EH (cell line): ENCODE results near the gene FRRS1.
A peak's percentile ranks its signal among the peaks of the same experiment; 100 is the strongest.
"Not testable (repeated sequence)": the region's sequence is repeated elsewhere in the genome, so short reads cannot be mapped to it uniquely, and the experiment has no call there.

Experiments used
- DNase-seq: peaks from one replicate; pipeline ENCODE4 v3.0.0-alpha.2; 2015; ENCODE audit warnings: low read depth

The FRRS1 gene

DNA sequence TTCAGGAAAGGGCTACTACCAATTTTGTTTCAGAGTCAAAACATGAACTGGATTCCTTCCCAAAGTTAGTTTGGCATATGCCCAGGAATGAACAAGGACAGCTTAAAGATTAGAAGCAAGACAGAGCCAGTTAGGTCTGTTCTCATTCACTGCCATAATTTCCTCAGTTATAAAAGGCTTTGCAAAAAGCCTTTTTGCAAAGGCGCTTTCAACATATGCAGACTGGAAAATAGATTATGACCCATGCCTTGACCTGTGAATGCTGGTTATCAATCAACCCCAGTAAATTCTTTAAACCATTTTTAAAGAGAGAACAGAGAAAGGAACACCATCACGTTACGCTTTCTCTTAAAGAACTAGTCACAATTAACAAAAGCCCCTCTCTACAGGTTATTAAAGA lies 1.7 kb upstream of the FRRS1 start:
- no peak for DNase-seq

DNA sequence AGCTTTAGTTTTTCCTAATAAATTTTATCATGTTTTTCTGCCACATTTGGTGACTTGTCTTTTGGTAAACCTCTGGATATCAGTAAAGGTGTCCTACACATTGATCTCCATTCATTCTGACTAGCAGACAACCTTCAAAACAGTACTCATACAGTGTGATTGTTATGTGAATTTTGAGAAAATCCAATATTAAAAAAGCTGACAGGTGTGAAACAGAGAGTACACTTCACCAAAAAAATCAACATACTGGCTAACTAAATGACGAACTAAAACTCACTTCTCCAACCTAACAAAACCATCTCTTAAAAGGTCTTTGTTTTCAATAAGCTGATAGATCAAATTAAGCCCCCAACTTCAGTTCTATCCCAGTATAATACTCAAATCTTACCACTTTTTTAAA lies 1.5 kb downstream of the FRRS1 start:
- DNase-seq, result no peak

DNA sequence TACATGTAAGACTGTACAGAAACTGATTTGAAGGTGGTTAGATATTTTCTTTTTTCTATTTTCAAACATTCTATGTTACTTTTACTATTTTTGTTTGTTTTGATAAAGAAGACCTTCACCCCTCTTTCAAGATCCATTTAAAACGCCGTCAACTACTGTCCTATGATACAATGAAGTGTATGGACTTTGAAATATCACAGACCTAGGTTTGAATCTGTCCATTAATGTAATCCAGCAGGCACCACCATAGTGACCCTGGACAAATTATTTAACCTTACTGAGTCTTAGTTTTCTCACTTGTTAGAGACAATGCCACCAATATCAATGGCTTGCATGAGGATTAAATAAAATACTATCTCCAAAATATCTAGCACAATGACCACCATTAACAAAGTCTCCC lies 2.0 kb downstream of the FRRS1 start:
- no peak for DNase-seq

DNA sequence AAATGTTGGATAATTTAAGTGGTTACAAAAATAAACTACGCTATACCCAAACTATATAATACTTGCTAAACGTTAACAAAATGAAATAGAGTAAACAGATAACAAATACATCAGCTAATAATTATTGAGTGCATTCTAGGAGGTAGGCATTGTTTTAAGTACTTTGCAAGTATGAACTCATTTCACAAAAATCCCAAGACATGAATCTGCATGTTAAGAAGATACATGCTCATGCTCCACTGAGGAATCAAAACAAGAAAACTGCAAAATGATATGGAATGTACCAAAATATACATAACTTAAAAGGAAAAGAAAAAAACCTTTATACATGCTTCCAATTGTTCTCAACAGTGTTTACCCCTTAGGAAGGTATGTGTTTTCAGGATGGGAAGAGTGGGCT lies 2.5 kb downstream of the FRRS1 start:
- peak; percentile 11 for DNase-seq

DNA sequence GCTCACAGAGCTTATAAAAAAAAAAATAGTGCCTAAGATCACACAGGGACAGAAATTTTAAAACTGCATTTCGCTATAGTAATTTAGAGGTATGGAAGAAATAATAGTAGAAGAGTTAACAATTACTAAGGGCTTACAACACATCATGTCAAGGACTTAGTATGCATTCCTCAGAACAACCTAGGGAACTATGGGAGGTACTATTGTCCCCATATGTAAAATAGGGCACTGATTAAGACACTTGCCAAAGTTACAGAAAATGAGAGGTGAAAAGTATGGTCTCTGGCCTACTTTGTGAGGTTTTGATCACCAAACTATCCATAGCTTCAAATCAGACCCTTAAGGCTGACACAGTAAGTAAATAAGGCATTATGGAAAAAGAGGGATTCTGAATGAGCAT lies 4.7 kb downstream of the FRRS1 start:
- DNase-seq, result no peak

DNA sequence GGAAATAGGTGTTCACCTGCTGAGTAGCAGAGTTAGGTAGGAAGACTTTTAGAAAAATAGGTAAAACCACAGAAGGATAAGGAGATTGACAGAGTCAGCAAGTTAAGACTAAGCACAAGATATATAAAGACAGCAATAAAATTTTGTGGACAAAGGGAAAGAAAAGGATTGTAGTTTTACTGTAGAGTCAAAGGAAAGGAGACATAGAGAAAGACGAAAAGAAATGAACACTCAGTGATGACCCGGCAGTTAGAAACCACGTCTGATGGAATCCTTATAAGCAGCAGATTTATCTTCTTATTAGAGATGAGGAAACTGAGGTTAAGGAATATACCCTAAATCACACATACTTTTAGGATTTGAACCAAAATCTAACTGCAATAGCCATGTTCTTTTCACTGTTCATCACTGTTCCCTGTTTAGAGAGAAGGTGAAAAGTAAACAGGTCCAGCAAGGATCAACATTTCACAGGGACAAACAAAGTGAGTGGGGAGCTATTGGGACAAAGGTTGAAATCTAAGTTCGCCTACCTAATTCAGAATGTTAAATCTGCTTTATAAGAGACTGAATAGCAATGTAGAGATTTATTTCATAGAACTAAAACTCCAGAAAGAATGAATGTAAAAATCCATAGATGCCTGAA lies 6.8 kb downstream of the FRRS1 start:
- DNase-seq, result no peak

DNA sequence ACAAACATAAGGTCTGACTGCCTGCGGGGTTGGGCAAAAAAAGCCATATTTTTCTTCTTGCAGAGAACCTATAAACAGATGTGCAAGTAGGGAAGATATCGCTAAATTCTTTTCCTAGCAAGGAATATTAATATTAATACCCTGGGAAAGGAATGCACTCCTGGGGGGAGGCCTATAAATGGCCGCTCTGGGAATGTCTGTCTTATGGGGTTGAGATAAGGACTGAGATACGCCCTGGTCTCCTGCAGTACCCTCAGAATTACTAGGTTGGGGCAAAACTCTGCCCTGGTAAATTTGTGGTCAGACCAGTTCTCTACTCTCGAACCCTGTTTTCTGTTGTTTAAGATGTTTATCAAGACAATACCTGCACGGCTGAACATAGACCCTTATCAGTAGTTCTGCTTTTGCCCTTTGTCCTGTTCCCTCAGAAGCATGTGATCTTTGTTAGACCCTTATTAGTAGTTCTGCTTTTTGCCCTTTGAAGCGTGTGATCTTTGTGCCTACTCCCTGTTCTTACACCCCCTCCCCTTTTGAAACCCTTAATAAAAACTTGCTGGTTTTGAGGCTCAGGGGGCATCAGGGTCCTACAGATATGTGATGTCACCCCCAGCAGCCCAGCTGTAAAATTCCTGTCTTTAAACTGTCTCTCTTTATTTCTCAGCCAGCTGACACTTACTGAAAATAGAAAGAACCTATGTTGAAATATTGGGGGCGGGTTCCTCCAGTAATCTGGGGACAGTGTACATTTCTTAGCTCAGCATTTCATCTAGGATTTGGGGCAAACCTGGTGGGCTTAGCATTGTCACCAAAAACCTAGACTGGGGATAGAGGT lies 7.5 kb downstream of the FRRS1 start:
- DNase-seq, result not testable (repeated sequence)

DNA sequence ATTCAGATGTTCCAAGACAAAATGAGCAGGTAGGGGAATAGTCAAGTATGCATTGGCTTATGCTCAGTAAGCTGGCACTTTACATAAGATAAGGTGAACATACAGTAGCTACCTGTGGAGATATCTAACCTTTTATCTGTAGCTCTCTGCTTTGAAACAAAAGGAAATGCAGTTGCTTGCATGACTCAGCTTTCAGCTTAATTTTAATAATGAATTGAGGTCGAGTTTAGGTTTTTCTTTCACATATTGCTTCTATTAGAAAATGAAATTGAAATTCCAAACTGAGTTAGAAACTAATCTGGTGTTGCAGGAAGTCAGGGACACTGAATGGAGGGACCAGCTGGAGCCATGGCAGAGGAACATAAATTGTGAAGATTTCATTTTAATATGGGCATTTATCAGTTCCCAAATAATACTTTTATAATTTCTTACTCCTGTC lies 8.3 kb downstream of the FRRS1 start:
- no peak for DNase-seq

DNA sequence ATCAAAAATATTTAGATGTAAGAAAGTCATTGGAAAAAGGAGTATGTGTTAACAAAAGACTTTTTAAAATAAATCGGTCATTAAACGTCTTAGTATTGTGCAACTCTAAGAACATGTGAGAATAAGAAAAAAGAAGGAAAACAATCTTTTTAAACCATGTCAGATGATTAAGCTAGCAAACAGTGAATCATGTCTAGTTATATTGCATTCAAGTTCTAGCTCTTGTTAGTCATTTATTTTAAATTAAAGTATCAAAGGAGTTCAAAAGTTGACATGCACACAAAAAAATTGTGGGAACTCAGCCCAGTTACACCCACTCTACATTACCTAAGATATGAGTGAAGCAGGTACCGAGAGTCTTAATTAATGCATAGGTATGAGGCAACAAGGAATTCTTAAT lies 9.8 kb downstream of the FRRS1 start:
- DNase-seq, result peak; percentile 47

DNA sequence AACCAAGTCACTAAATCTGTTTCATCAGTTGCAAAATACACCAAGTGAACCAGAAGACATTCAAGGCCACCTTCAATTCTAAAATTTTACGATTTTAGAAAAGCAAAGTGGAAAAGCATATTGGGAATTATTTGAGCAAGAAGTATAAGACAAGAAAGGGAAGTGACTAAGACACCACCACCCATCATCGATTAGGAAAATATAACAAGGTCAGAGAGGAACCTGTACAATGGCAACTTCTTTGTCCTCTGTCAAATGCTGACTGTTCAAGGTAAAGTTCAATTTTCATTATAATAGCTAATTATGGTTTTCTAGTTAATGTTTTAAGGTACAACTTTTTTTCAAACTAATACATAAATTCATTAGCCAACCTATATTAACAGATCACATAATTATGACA lies 10.8 kb downstream of the FRRS1 start:
- DNase-seq, result no peak

DNA sequence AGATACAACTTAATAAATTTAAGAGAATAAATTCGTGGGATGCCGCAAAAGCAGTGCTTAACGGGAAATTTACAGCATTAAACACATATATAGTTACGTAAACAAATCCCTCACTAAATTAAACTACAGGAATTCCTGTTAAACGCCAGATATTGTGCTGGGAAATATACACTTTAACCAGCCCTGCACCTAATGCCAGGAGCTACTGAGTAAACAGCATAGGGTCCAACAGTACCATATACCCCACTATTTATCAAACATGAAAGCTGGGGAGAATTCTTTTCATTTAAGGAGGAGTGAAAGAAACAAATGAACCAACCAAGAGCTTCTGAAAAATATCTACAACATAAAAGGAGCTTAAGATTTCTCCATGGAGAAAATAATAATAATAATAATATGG lies 11.7 kb downstream of the FRRS1 start:
- no peak for DNase-seq

DNA sequence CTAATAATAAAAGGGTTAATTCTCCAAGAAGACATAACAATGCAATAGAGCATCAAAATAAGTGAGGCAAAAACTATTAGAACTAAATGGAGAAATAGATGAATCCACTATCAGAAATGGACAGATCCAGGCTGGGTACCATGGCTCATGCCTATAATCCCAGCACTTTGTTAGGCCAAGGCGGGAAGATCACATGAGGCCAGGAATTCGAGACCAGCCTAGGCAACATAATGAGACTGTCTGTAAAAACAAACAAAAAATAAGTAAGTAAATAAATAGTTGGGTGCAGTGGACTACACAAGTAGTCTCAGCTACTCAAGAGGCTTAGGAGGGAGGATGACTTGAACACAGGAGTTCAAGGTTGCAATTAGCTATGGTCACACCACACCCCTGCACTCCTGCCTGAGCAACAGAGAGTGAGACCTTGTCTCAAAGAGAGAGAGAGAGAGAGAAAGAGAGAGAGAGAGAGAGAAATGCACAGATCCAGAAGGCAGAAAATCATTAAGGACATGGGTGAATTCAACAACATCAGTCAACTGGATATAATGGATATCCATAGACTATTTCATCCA lies 12.3 kb downstream of the FRRS1 start:
- DNase-seq, result no peak

DNA sequence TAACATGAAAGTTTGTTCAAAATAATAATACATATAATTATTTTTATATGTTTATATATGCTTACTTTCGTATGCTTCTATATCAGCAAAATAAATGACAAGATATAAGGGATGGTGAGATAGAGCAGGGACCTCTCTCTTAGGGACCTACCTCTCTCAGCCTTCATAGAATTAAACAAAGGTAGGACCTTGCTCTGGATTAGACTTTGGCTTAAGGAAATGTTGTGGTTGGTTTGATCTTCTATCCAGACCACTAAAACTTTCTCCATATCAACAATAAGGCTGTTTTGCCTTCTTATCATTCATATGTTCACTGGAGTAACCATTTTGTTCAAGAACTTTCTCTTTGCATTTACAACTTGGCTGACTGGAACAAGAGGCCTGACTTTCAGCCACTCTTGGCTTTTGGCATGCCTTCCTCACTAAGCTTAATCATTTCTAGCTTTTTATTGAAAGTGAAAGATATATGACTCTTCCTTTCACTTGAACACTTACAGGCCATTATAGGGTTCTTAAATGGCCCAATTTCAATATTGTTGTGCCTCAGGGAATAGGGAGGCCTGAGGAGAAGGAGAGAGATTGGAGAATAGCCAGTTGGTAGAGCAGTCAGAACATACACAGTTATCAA lies 14.4 kb downstream of the FRRS1 start:
- DNase-seq, result no peak

DNA sequence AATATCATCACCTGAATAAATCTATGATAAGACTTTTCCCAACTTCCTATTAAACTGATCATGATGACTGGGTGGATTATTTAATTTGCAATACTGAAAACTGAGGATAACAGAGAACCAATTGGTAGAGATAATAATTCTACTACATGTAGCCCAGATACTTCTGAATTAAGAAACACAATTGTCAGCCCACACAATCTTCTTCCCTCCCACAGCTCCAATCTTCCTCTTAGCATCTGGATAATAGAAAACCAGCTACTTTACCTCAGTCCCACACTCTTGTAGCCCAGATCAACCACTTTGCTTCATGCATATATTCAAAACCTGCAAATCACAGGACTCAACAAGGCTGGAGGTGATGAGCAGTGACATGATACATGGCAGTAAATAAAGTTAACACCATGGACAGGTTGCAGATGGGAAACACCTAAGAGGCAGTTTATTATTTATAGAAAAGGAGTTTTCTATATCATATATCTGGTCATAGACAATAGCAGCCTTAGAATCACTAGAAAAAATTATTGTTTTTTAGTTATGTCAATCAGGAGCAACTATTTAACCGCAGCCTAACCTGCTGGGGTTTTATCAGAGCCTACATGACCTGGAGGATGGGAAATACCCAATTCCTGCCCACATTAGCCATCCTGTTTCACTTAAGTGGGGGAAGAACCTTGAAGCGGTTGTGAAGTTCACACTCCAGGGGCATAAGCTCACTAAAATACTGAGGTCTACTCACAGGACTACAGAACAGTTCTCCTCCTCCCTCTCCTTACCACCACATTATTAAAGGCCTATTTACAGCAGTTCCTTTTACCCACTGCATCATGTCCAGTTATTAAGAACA lies 16.7 kb downstream of the FRRS1 start:
- no peak for DNase-seq

DNA sequence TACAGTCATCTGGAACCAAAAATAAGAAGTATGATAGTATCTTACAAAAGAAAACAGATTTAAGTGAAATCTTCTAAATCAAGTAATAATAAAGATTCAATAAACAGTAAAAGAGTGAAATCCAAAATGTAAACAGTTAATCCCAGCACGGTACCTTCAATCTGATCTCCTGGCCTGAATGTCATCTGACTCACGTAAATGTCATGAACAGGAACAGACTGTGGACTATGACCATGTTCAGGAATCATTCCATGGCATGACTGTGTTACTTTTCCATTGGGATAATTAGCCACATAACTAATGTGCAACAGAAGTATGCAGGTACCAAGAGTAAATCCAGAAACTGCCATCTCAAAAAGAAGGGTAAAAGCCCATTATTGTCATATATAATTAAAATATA lies 18.0 kb downstream of the FRRS1 start:
- peak; percentile 30 for DNase-seq

DNA sequence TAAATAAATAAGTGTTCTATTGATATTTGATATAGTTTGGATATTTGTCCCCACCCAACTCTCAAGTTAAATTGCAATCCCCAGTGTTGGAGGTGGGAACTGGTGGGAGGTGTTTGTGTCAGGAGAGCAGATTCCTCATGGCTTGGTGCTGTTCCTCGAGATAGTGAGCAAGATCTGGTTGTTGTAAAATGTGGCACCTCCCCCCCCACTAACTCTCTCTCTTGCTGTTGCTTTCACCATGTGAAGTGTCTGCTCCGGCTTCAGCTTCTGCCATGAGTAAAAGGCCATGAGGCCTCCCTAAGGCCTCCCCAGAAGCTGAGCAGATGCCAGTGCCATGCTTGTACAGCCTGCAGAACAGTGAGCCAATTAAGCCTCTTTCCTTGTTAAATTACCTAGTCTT lies 20.8 kb downstream of the FRRS1 start:
- DNase-seq, result no peak

DNA sequence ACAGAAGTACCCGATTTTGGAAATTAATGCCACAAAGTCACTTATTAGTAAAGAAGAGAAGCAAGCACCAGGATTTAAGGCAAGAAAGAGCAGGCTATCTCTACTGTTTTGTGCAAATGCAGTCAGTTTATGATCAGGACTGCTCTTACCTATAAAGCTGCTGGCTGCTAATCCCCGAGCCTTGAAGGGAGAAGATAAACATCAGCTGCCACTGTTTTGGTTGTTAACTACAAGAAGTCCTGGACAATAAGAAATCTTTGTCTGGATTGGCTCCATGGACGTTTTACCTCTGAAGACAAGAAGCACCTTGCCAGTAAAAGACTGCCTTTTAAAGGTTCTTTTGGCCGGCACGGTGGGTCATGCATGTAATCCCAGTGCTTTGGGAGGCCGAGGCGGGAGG lies 21.4 kb downstream of the FRRS1 start:
- no peak for DNase-seq

DNA sequence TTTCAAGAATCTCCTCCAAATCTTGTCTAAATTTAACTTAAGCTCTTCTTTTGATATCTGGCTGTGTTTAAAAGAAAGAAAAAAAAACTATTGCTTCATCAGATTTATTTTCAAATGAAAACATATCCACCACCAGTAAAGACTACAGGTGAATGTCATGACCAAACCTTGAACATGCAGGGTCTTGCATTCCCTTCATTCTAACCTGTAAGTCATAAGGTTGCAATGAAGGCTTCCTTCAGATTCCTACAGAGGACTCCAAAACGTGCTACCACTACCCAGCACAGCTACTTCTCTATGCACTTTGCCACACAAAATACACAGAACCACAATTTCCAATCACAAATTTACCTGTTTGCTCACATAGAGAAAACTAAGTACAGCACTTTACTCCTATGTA lies 26.3 kb downstream of the FRRS1 start:
- DNase-seq, result no peak

DNA sequence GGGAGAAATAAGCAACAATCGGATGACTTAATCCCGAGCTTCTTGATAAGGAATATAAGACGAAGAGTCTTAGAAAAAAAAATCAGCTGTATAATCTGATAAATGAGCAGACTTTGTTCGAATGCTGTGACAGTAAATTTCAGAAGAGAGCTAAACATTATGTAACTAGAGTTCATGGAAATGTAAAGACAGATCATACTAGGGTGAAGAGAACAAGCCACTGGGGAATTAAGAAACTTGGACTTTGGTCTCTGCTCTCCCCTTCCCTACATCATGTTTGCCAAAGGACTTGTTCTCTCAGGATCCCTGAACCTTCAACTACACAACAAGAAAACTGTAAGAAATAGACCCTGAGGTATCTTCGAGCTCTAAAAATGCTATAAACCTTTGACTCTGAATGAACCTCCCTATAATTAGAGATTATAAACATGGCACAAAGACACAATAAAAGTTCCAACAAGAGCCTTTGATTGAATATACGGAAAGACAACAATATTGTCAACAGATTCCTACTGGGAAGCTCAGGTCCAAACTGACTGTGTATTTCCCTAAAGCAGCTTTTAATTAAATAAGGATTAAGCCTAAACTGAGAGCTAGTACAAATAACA lies 27.5 kb downstream of the FRRS1 start:
- no peak for DNase-seq

DNA sequence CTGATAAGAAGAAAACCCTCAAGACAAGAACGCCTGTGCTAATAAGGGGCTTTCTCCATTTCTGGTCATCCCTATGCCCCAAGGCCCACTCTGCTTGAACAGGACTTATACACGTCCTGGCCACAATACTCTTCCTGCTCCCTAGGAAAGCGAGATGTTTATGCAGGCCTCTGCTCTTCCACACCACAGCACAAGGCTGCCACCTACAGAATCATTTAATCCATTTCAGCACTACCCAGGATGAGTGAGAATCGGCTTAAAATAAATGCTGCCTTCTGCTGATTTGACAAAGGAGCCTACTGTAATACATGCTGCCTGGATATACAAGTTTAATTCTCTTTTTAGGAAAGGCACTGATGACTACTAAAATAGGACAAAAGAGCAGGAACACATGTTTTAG lies 29.4 kb downstream of the FRRS1 start:
- DNase-seq, result peak; percentile 74

DNA sequence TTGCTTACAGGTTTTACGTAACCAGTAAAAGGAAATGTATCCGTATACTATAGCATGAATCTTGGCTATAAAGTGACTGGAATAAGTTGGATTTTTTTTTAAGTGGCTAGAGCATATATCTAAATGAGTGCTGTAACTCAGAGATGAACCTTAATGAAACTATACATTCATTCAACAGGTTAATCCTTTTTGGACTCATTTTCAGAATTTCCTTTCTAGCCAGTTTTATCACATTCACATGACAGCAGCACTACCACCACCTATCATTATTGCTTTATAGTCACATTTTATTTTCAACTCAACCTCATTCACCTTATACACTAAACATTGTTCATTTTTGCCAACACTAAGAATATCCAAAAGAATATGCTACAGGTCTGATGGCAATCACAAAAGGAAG lies 30.6 kb downstream of the FRRS1 start:
- no peak for DNase-seq

DNA sequence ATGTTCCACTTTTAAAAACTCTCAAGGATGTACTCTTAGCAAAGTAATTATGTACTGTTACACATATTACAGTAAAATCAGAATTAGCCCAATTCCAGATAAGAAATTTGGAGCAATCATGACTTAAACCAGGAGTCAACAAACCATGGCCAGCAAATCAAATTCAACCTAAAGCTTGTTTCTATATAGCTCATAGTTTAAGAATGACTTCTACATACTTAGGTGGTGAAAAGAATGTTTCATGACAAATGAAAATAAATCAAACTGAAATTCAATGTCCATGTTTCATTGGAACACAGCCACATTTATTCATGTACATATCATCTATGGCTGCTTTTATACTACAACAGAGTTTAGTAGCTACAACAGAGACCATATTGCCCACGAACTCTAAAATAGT lies 35.1 kb downstream of the FRRS1 start:
- peak; percentile 53 for DNase-seq
